DND-41 (cell line): ENCODE measurements around the gene SEC63.
"Not testable (repeated sequence)": the region's sequence is repeated elsewhere in the genome, so short reads cannot be mapped to it uniquely, and the experiment has no call there.

Experiments
- ATAC-seq: fragments of 200-7000 bp; cut with Tn5 transposase; 3 replicates; pipeline ENCODE4 v1.9.1; 2021; ENCODE audit warnings: low read depth; ENCODE audit not compliant: insufficient read depth
- DNase-seq: peaks from one replicate; pipeline ENCODE4 v3.0.0-alpha.2; 2020
- H2AFZ ChIP-seq: 2 replicates; pipeline ENCODE4 v1.6.0; 2012; ENCODE audit warnings: low read depth, low read length
- H3K27ac ChIP-seq: 2 replicates; pipeline ENCODE4 v1.5.1; 2012; ENCODE audit warnings: low read length, inconsistent platforms
- H3K27me3 ChIP-seq: fragments of 200-600 bp; sonication (generic); 2 replicates; pipeline ENCODE4 v1.6.0; 2012; ENCODE audit warnings: low read length, mild to moderate bottlenecking, inconsistent platforms; ENCODE audit not compliant: insufficient read depth, poor library complexity
- H3K36me3 ChIP-seq: 2 replicates; pipeline ENCODE4 v1.5.1; 2012; ENCODE audit warnings: low read length, inconsistent platforms; ENCODE audit not compliant: insufficient read depth
- H3K4me1 ChIP-seq: 2 replicates; pipeline ENCODE4 v1.5.1; 2012; ENCODE audit warnings: mild to moderate bottlenecking, low read length; ENCODE audit not compliant: insufficient read depth
- H3K4me2 ChIP-seq: 2 replicates; pipeline ENCODE4 v1.6.0; 2012; ENCODE audit warnings: mild to moderate bottlenecking, moderate library complexity, low read length, inconsistent platforms; ENCODE audit not compliant: insufficient read depth
- H3K4me3 ChIP-seq, 2 experiments: fragments of 200-600 bp in 1 of 2; shearing (Covaris generic) in 1 of 2; 2 replicates each; pipeline ENCODE4 v1.5.1; 2012 to 2016; ENCODE audit warnings: inconsistent platforms in 2 of 2, low read length in 2 of 2, mild to moderate bottlenecking in 2 of 2, low read depth in 1 of 2, moderate library complexity in 1 of 2
- H3K79me2 ChIP-seq: 2 replicates; pipeline ENCODE4 v1.6.0; 2012; ENCODE audit warnings: low read length, inconsistent platforms; ENCODE audit not compliant: insufficient read depth
- H3K9ac ChIP-seq: 2 replicates; pipeline ENCODE4 v1.6.0; 2012; ENCODE audit warnings: low read depth, mild to moderate bottlenecking, inconsistent platforms, low read length, moderate library complexity
- H3K9me3 ChIP-seq: 2 replicates; pipeline ENCODE4 v1.5.1; 2012; ENCODE audit warnings: low read length, moderate library complexity, mild to moderate bottlenecking, inconsistent platforms; ENCODE audit not compliant: insufficient read depth, severe bottlenecking
- H4K20me1 ChIP-seq: 2 replicates; pipeline ENCODE4 v1.6.0; 2012; ENCODE audit warnings: low read length; ENCODE audit not compliant: insufficient read depth
- CTCF ChIP-seq: IDR thresholded peaks from 2 replicates; pipeline ENCODE4 v1.5.1; 2012; ENCODE audit warnings: borderline replicate concordance, low read length, moderate library complexity, mild to moderate bottlenecking; ENCODE audit not compliant: poor library complexity, severe bottlenecking; ENCODE audit errors: extremely low read depth
- EZH2 ChIP-seq: IDR thresholded peaks from 3 replicates; pipeline ENCODE4 v1.6.1; 2012; ENCODE audit warnings: borderline replicate concordance, low read depth, mild to moderate bottlenecking, moderate library complexity, low read length, inconsistent platforms; ENCODE audit not compliant: severe bottlenecking

SEC63 gene

DNA sequence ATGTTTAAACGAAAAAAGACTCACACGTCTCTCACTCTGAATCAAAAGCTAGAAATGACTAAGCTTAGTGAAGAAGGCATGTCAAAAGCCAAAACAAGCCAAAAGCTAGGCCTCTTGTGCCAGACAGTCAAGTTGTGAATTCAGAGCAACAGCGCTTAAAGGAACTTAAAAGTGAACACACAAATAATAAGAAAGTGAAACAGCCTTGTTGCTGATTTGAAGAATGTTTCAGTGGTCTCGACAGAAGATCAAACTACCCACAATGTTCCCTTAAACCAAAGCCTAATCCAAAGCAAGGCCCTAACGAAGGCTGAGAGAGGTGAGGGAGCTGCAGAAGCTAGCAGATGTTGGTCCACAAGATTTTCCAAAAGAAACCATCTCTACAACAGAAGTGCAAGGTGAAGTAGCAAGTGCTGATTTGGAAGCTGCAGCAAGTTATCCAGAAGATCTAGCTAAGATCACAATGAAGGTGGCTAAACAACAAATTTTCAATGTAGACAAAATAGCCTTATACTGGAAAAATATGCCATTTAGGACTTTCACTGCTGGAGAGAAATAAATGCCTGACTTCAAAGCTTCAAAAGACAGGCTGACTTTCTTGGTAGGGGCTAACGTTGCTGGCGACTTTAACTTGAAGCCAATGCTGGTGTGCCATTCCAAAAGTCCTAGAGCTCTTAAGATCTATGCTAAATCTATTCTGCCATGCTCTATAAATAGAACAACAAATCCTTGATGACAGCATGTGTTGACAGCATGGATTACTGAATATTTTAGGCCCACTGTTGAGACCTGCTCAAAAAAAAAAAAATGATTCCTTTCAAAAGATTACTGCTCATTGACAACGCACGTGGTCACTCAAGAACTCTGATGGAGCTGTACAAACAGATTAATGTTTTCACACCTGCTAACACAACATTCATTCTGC, 40.3 kb downstream of the SEC63 start:
- Histone ChIP-seq H4K20me1 (0 out of 2 replicates have a peak, but pooled peaks cover 3% of the 10 kb centered on the region), H3K27me3 (no peaks in the 10 kb centered on the region), H3K9ac (no peak overlapping the region), H3K79me2 (peaks cover 14% of the 10 kb centered on the region), H3K9me3 (peaks cover 7% of the 10 kb centered on the region), H2AFZ (no peak overlapping the region), H3K4me1 (no peaks in the 10 kb centered on the region), H3K4me3 (no peak overlapping the region), H3K27ac (no peak overlapping the region), H3K36me3 (peaks cover 71% of the 10 kb centered on the region), H3K4me2 (no peak overlapping the region)
- TF ChIP-seq CTCF (no peak), EZH2 (no peak)
- DNase-seq: no peak
- no peak for ATAC-seq

DNA sequence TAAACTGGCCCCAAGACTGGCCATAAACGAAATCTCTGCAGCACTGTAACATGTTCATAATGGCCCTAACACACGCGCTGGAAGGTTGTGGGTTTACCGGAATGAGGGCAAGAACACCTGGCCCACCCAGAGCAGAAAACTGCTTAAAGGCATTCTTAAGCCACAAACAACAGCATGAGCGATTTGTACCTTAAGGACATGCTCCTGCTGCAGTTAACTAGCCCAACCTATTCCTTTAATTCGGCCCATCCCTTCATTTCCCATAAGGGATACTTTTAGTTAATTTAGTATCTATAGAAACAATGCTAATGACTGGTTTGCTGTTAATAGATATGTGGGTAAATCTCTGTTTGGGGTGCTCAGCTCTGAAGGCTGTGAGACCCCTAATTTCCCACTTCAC, 41.0 kb downstream of the SEC63 start:
- not testable (repeated sequence) for ATAC-seq, H4K20me1 ChIP-seq

GRCh38 chr6:107911692-107912091, 46.3 kb downstream of the SEC63 start:
- no peak for TF ChIP-seq CTCF
- no peak for TF ChIP-seq EZH2
- Histone ChIP-seq H3K4me2 (no peak overlapping the region), H4K20me1 (0 out of 2 replicates have a peak, but pooled peaks cover 3% of the 10 kb centered on the region), H3K79me2 (no peaks in the 10 kb centered on the region; the same call in 1 of the 2 replicates), H3K4me1 (no peaks in the 10 kb centered on the region), H3K27me3 (no peaks in the 10 kb centered on the region), H3K9me3 (no peaks in the 10 kb centered on the region), H3K27ac (no peak overlapping the region), H3K9ac (no peak overlapping the region), H2AFZ (no peak overlapping the region), H3K4me3 (no peak overlapping the region), H3K36me3 (peaks cover 69% of the 10 kb centered on the region)
- no peak for ATAC-seq
- DNase-seq: no peak

More for the DNA sequence above, 41.0 kb downstream of the SEC63 start:
- not testable (repeated sequence) for H3K4me2 ChIP-seq, H3K27me3 ChIP-seq, H3K9me3 ChIP-seq, H3K27ac ChIP-seq, H3K4me3 ChIP-seq, H3K9ac ChIP-seq, H3K4me1 ChIP-seq, DNase-seq, H3K79me2 ChIP-seq, H2AFZ ChIP-seq
- peaks cover 70% of the 10 kb centered on the region for H3K36me3 ChIP-seq

GRCh38 chr6:107894809-107895396, 63.1 kb downstream of the SEC63 start:
- H3K4me2 ChIP-seq: no peak overlapping the region
- no peak overlapping the region for H3K9ac ChIP-seq
- H4K20me1 ChIP-seq: no peaks in the 10 kb centered on the region
- TF ChIP-seq EZH2: no peak
- no peak for TF ChIP-seq CTCF
- H3K79me2 ChIP-seq: no peaks in the 10 kb centered on the region
- H3K36me3 ChIP-seq: peaks cover 87% of the 10 kb centered on the region
- ATAC-seq (no peak), DNase-seq (no peak)
- no peak overlapping the region for H3K4me3 ChIP-seq
- H3K27me3 ChIP-seq: no peaks in the 10 kb centered on the region
- no peak overlapping the region for H3K27ac ChIP-seq
- H2AFZ ChIP-seq: no peak overlapping the region
- no peaks in the 10 kb centered on the region for H3K4me1 ChIP-seq
- H3K9me3 ChIP-seq: no peaks in the 10 kb centered on the region

DNA sequence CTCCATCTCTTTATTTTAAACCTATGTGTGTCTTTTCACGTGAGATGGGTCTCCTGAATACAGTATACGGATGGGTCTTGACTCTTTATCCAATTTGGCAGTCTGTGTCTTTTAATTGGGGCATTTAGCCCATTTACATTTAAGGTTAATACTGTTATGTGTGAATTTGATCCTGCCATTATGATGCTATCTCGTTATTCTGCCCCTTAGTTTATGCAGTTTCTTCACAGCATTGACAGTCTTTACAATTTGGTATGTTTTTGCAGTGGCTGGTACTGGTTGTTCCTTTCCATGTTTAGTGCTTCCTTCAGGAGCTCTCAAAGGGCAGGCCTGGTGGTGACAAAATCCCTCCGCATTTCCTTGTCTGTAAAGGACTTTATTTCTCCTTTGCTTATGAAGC, 67.6 kb downstream of the SEC63 start:
- not testable (repeated sequence) for H3K4me3 ChIP-seq, H4K20me1 ChIP-seq, H3K27me3 ChIP-seq, H3K9me3 ChIP-seq, H2AFZ ChIP-seq, DNase-seq, H3K79me2 ChIP-seq, H3K9ac ChIP-seq, H3K4me2 ChIP-seq, ATAC-seq, H3K4me1 ChIP-seq, H3K27ac ChIP-seq
- peaks cover 50% of the 10 kb centered on the region for H3K36me3 ChIP-seq
